Measurements from ENCODE around the gene MEN1. TPM values are rescaled to one million over a fixed set of nuclear protein-coding genes. Genes with fewer than 3 reads are reported as not detected.

Gene MEN1
- total and polyA plus RNA-seq, 9 of the 15 experiments (the other 6 are each of a cell fraction or from before 2014, with no cell fraction given), result 3.4 to 57.2 (median 19.3) TPM

DNA sequence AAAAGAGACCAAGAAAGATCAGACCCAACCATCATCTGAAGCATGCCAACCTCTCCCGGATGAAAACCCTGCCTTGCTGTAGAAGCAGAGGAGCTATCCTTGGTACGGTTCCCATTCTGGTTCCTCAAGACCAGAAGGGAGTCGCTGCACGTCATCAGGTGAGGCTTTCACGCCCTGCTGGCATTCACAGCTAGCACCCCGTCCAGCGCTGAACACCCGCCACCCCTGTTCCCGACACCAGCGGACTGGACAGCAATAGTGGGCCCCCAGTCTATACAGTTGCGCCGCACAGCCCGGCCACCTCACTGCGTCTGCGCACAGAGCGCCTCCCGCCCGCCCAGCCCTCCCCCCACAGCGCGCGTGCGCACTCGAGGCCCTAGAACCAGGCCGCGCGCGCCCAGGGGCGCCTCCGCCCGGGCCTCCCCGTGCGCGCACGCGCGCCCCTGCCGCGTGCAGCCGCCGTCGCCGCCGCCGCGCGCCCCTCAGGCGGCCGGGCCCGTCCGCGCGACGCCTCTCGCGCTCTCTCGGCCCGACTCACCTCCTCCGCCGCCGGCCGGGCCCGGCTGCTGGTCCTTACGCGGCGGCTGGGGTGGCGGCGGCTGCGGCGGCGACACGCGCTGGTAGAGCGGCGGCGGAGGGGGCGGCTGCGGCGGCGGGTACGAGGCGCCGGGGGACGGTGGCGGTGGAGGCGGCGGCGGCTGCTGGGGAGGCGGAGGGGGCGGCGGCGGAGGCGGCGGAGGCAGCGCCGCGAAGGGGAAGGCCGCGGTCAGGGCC, 32.7 kb downstream of the MEN1 start (continued):
- TF ChIP-seq, protein P1, sequence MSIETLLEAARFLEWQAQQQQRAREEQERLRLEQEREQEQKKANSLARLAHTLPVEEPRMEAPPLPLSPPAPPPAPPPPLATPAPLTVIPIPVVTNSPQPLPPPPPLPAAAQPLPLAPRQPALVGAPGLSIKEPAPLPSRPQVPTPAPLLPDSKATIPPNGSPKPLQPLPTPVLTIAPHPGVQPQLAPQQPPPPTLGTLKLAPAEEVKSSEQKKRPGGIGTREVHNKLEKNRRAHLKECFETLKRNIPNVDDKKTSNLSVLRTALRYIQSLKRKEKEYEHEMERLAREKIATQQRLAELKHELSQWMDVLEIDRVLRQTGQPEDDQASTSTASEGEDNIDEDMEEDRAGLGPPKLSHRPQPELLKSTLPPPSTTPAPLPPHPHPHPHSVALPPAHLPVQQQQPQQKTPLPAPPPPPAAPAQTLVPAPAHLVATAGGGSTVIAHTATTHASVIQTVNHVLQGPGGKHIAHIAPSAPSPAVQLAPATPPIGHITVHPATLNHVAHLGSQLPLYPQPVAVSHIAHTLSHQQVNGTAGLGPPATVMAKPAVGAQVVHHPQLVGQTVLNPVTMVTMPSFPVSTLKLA (conservative IDR thresholded peaks at IDR 0.05), result 0 out of 4 replicates have a peak, but pooled peaks of 1 of the 2 experiments have one; percentile 39
- TF ChIP-seq ZNF324 (CRISPR knock-in tag; IDR thresholded peaks at IDR 0.05), result no peak
- no peak for TF ChIP-seq ZNF316 (IDR thresholded peaks at IDR 0.05)
- TF ChIP-seq, protein P2, sequence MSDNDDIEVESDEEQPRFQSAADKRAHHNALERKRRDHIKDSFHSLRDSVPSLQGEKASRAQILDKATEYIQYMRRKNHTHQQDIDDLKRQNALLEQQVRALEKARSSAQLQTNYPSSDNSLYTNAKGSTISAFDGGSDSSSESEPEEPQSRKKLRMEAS (CRISPR knock-in tag; IDR thresholded peaks at IDR 0.05), result 0 out of 2 replicates have a peak, but pooled peaks have one; percentile 37
- no peak for TF ChIP-seq HNRNPH1 (optimal IDR thresholded peaks at IDR 0.05; ENCODE audit: low read depth, low read length)
- TF ChIP-seq CXXC5 (CRISPR knock-in tag; IDR thresholded peaks at IDR 0.05), result no peak
- TF ChIP-seq, protein P3, sequence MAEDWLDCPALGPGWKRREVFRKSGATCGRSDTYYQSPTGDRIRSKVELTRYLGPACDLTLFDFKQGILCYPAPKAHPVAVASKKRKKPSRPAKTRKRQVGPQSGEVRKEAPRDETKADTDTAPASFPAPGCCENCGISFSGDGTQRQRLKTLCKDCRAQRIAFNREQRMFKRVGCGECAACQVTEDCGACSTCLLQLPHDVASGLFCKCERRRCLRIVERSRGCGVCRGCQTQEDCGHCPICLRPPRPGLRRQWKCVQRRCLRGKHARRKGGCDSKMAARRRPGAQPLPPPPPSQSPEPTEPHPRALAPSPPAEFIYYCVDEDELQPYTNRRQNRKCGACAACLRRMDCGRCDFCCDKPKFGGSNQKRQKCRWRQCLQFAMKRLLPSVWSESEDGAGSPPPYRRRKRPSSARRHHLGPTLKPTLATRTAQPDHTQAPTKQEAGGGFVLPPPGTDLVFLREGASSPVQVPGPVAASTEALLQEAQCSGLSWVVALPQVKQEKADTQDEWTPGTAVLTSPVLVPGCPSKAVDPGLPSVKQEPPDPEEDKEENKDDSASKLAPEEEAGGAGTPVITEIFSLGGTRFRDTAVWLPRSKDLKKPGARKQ (CRISPR knock-in tag; IDR thresholded peaks at IDR 0.05), result no peak
- no peak for TF ChIP-seq GABPB1 (CRISPR knock-in tag; IDR thresholded peaks at IDR 0.05)
- no peak for TF ChIP-seq TCF7L2 (IDR thresholded peaks at IDR 0.05; ENCODE audit: low read depth, low read length)
- TF ChIP-seq FOXP1 (CRISPR knock-in tag; IDR thresholded peaks at IDR 0.05), result 0 out of 2 replicates have a peak, but pooled peaks have one; percentile 45
- TF ChIP-seq ZNF583 (CRISPR knock-in tag; IDR thresholded peaks at IDR 0.05), result no peak
- TF ChIP-seq ZNF445 (CRISPR knock-in tag; IDR thresholded peaks at IDR 0.05; ENCODE audit: low read depth), result no peak
- no peak for TF ChIP-seq ZNF668 (CRISPR knock-in tag; IDR thresholded peaks at IDR 0.05)
- TF ChIP-seq ZNF766 (CRISPR knock-in tag; conservative IDR thresholded peaks at IDR 0.05), result peak; percentile 55; the same call in 1 of the 2 replicates
- TF ChIP-seq, protein P4, sequence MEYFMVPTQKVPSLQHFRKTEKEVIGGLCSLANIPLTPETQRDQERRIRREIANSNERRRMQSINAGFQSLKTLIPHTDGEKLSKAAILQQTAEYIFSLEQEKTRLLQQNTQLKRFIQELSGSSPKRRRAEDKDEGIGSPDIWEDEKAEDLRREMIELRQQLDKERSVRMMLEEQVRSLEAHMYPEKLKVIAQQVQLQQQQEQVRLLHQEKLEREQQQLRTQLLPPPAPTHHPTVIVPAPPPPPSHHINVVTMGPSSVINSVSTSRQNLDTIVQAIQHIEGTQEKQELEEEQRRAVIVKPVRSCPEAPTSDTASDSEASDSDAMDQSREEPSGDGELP (CRISPR knock-in tag; IDR thresholded peaks at IDR 0.05; ENCODE audit: borderline replicate concordance), result no peak
- TF ChIP-seq ZNF507 (tag; conservative IDR thresholded peaks at IDR 0.05), result no peak
- TF ChIP-seq ZNF280A (IDR thresholded peaks at IDR 0.05; ENCODE audit: low read depth, partially characterized antibody), result no peak
- no peak for TF ChIP-seq MTA3 (IDR thresholded peaks at IDR 0.05; ENCODE audit: borderline replicate concordance)
- no peak for TF ChIP-seq ZNF3 (CRISPR knock-in tag; IDR thresholded peaks at IDR 0.05)
- peak; percentile 53 for TF ChIP-seq CREM (IDR thresholded peaks at IDR 0.05; ENCODE audit: low read depth)
- no peak for TF ChIP-seq HMGN3 (IDR thresholded peaks at IDR 0.05; ENCODE audit: borderline replicate concordance, extremely low read depth, insufficient read length, low read depth, low read length)
- TF ChIP-seq RFX7 (CRISPR knock-in tag; IDR thresholded peaks at IDR 0.05), result no peak
